OCI-LY7 (cell line): ENCODE results near the gene F13A1.

Experiments used
- CTCF ChIP-seq: fragments of 200-600 bp; sonication (generic); conservative IDR thresholded peaks from 2 replicates; pipeline ENCODE4 v1.5.1; 2014; ENCODE audit warnings: mild to moderate bottlenecking, antibody characterized with exemption, low read length, moderate library complexity, mixed read lengths
- EZH2phosphoT487 ChIP-seq: fragments of 200-600 bp; sonication (generic); IDR thresholded peaks from 2 replicates; pipeline ENCODE4 v1.6.1; 2018; ENCODE audit warnings: low read depth, borderline replicate concordance, mild to moderate bottlenecking, mixed run types, antibody characterized with exemption, low read length, moderate library complexity, mixed read lengths

- no peak for TF ChIP-seq CTCF
- no peak for TF ChIP-seq EZH2phosphoT487
Observed at GRCh38 chr6:6317825-6318733, 2.4 kb downstream of the F13A1 start.
